IPS-20b (cell line): Measurements from ENCODE around the gene SPPL2B.

Source experiments
- H3K27ac ChIP-seq: one replicate; pipeline ENCODE4 v1.5.1; 2013; ENCODE audit warnings: low read length
- H3K27me3 ChIP-seq: 2 replicates; pipeline ENCODE4 v1.6.1; 2013; ENCODE audit warnings: mild to moderate bottlenecking, low read length, inconsistent platforms; ENCODE audit not compliant: insufficient read depth
- H3K36me3 ChIP-seq: 2 replicates; pipeline ENCODE4 v1.6.1; 2013; ENCODE audit warnings: low read depth, mild to moderate bottlenecking, inconsistent platforms, low read length, moderate library complexity; ENCODE audit not compliant: insufficient read depth
- H3K4me1 ChIP-seq: 2 replicates; pipeline ENCODE4 v1.6.1; 2013; ENCODE audit warnings: mild to moderate bottlenecking, control low read depth, inconsistent platforms, low read length, moderate library complexity; ENCODE audit not compliant: insufficient read depth
- H3K4me3 ChIP-seq: 2 replicates; pipeline ENCODE4 v1.5.1; 2013; ENCODE audit warnings: mild to moderate bottlenecking, low read length, inconsistent platforms
- H3K9ac ChIP-seq: 2 replicates; pipeline ENCODE4 v1.6.1; 2013; ENCODE audit warnings: low read depth, mild to moderate bottlenecking, inconsistent platforms, low read length, moderate library complexity
- H3K9me3 ChIP-seq: 2 replicates; pipeline ENCODE4 v1.6.1; 2013; ENCODE audit warnings: mild to moderate bottlenecking, low read depth, low read length, inconsistent platforms; ENCODE audit not compliant: insufficient read depth

The SPPL2B gene

DNA sequence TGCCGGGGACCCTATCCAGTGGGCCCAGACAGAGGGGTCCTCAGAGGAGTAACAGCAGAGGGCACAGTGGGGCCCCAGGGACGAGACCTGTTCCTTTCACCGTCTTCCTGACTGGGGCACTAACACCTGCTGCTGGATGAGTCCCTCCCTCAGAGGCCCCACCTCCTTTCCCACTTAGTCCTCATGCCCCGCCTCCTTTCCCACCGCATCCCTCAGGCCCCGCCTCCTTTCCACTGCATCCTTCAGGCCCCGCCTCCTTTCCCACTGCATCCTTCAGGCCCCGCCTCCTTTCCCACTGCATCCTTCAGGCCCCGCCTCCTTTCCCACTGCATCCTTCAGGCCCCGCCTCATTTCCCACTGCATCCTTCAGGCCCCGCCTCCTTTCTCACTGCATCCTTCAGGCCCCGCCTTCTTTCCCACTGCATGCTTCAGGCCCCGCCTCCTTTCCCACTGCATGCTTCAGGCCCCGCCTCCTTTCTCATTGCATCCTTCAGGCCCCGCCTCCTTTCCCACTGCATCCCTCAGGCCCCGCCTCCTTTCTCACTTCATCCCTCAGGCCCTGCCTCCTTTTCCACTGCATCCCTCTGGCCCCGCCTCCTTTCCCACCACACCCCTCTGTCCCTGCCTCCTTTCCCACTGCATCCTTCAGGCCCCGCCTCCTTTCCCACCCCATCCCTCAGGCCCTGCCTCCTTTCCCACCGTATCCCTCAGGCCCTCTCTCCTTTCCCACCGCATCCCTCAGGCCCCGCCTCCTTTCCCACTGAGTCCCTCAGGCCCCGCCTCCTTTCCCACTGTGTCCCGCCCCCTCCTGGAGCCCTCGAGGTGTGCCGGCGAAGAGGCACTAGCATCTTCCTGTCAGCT, 6.7 kb downstream of the SPPL2B start:
- Histone ChIP-seq H3K9ac (no peak overlapping the region), H3K9me3 (peaks cover 5% of the 10 kb centered on the region; the same call in 1 of the 2 replicates), H3K36me3 (no peaks in the 10 kb centered on the region), H3K4me1 (peaks cover 13% of the 10 kb centered on the region), H3K27me3 (no peaks in the 10 kb centered on the region), H3K27ac (no peak overlapping the region), H3K4me3 (no peak overlapping the region)

DNA sequence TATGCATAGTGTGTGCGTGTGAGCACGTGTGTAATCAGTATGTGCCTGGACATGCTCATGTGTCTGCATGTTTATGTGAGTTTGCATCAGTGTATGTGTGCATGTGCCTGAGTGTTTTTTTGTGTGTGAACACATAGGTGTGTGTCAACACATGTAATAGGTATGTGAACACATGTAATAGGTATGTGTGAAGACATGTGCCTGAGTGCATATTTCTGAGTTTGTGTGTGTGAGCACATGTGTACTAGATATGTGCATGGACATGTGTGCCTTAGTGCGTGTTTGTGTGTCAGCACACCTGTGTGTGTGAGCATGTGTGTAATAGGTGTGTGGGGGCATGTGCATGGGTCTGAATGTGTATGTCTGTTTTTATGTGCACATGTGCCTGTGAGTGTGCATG, 7.4 kb downstream of the SPPL2B start:
- Histone ChIP-seq H3K9me3 (peaks cover 5% of the 10 kb centered on the region; the same call in 1 of the 2 replicates), H3K4me1 (peaks cover 7% of the 10 kb centered on the region), H3K36me3 (no peaks in the 10 kb centered on the region), H3K4me3 (no peak overlapping the region), H3K27me3 (no peaks in the 10 kb centered on the region), H3K27ac (no peak overlapping the region), H3K9ac (no peak overlapping the region)

DNA sequence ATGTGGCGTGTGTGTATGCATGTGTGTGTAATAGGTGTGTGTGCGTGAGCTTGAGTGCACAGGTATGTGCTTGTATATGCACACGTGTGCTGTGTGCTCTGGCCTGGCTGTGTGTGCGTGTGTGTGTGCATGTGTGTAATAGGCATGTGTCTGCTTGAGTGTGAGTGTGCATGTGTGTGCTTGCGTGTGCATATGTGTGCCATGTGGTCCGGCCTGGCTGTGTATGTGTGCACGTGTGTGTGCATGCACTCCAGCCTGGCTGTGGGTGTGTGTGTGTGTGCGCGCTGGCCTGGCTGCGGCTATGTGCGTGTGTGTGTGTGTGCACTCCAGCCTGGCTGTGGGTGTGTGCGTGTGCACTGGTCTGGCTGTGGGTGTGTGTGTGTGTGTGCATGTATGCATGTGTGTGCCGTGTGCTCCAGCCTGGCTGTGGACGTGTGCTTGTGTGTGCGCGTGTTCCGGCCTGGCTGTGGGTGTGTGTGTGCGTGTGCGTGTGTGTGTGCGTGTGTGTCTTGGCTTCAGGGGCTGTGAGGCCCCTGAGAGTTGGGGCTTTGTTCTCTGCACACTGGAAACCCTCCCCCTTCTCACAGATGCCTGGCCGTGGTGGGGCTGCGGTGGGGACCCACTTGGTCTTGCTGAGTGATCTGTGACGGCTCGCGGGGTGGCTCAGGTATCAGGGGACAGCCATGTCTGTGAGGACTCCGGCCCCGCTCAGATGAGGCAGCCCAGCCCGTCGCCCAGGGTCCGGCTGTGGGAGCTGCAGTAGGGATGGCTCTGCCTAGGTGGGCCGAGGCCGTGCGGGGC, 8.2 kb downstream of the SPPL2B start:
- Histone ChIP-seq H3K27ac (no peak overlapping the region), H3K27me3 (no peaks in the 10 kb centered on the region), H3K36me3 (peaks cover 7% of the 10 kb centered on the region; the same call in 1 of the 2 replicates), H3K9me3 (peaks cover 5% of the 10 kb centered on the region; the same call in 1 of the 2 replicates), H3K4me1 (no peaks in the 10 kb centered on the region), H3K4me3 (no peak overlapping the region), H3K9ac (no peak overlapping the region)

DNA sequence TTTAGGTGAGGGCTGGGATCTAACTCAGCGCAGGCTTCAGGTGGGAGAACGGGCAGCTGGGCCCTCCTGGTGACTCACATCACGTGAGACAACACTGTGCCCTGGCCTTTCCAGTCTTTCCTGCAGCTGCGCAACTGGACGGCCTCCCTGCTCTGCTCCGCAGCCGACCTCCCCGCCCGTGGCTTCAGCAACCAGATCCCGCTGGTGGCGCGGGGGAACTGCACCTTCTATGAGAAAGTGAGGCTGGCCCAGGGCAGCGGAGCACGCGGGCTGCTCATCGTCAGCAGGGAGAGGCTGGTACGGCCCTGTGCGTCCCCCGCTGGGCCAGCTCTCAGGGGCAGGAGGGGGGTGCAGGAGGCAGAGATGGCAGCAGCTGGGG, 8.8 kb downstream of the SPPL2B start:
- H3K36me3 ChIP-seq = peaks cover 8% of the 10 kb centered on the region; the same call in 1 of the 2 replicates
- H3K27ac ChIP-seq = no peak overlapping the region
- H3K4me3 ChIP-seq = no peak overlapping the region
- H3K9me3 ChIP-seq = peaks cover 5% of the 10 kb centered on the region; the same call in 1 of the 2 replicates
- H3K4me1 ChIP-seq = no peaks in the 10 kb centered on the region
- H3K27me3 ChIP-seq = no peaks in the 10 kb centered on the region
- H3K9ac ChIP-seq = no peak overlapping the region

DNA sequence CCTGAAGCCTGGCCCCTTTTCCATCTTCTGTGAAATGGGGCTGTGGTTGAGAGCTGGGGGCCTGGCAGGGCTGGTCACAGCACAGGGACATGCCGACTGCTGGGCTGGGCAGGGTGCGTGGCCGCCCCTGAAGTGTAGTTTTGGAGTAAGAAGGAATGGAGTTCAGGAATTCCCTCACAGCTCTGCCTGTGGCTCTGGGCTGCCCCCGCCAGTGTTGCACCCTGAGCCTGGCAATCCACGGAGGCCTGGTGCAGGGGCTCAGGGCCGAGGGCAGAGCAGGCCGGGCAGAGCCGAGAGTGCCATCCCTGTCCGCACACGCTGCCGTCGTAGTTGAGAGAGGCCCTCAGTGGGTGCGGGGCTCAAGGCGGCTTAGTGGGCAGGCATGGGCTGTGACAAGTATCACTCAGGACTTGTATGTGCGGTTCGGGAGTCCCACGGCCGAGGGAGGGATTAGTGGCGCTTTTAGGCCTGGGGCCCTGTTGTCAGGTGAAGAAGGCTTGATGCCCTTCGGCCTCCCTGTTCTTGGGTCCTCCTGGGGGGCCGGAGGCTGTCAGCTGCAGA, 9.7 kb downstream of the SPPL2B start:
- H3K27ac ChIP-seq = no peak overlapping the region
- no peaks in the 10 kb centered on the region for H3K27me3 ChIP-seq
- no peak overlapping the region for H3K9ac ChIP-seq
- H3K4me1 ChIP-seq = no peaks in the 10 kb centered on the region
- H3K36me3 ChIP-seq = peaks cover 8% of the 10 kb centered on the region; the same call in 1 of the 2 replicates
- H3K9me3 ChIP-seq = peaks cover 5% of the 10 kb centered on the region; the same call in 1 of the 2 replicates
- H3K4me3 ChIP-seq = no peak overlapping the region

DNA sequence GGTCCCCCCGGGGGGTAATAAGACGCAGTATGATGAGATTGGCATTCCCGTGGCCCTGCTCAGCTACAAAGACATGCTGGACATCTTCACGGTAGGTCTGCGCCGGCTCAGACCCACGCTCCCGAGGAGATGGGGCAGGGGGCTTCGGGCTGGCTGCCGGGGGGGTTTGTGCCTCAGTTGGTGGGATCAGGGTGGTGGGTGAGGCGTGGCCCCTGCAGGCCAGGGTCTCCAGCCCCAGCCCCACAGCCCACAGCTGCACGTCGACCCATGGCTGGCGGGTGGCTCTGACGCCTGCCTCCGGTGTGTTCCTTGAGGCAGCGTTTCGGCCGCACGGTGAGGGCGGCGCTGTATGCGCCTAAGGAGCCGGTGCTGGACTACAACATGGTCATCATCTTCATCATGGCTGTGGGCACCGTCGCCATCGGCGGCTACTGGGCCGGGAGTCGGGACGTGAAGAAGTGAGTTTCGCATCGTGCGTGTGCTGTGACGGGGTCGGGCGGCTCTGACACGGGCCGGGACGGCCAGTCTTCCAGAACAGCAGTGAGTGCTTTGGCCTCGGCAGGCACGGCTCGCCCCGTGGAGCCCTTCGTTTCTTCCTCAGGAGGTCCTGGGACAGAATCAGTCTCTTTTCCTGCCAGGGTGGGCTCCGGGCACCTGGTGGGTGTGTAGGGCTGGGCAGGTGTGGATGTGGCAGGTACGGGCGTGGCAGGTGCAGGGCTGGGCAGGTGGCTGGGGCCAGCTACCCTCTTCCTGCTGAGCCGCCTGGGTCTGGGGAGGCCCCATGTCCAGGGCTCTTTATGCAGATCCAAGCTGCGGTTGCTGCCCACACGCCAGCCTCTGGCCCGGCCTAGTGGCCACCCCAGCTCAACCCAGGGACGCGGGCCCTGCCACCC, 10.5 kb downstream of the SPPL2B start:
- Histone ChIP-seq H3K9me3 (peaks cover 5% of the 10 kb centered on the region; the same call in 1 of the 2 replicates), H3K9ac (no peak overlapping the region), H3K27ac (no peak overlapping the region), H3K4me1 (no peaks in the 10 kb centered on the region), H3K4me3 (no peak overlapping the region), H3K36me3 (peaks cover 8% of the 10 kb centered on the region; the same call in 1 of the 2 replicates), H3K27me3 (no peaks in the 10 kb centered on the region)

DNA sequence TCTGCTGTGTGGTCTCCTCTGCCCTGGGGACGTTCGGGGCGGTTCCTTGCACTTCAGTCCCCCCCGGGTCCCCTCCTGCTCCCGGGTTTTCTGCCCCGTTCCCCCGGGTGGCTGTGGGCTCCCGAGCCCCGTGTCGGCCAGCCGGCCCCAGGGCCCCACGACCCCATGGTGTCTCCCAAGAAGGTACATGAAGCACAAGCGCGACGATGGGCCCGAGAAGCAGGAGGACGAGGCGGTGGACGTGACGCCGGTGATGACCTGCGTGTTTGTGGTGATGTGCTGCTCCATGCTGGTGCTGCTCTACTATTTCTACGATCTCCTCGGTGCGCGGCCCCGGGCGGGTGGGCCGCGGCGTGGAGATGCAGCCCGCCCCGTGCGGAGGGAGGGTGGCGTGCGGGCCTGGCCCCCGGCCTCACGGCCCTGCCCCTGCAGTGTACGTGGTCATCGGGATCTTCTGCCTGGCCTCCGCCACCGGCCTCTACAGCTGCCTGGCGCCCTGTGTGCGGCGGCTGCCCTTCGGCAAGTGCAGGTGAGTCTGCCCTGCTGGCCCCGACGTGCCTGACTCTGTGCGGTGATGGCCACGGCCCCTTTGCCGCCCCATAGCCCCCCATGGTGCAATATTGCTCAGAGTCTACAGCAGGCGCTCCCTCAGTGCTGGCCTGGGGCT, 11.3 kb downstream of the SPPL2B start:
- Histone ChIP-seq H3K9ac (no peak overlapping the region), H3K4me3 (no peak overlapping the region), H3K36me3 (peaks cover 8% of the 10 kb centered on the region; the same call in 1 of the 2 replicates), H3K9me3 (peaks cover 5% of the 10 kb centered on the region; the same call in 1 of the 2 replicates), H3K27ac (no peak overlapping the region), H3K4me1 (no peaks in the 10 kb centered on the region), H3K27me3 (no peaks in the 10 kb centered on the region)

DNA sequence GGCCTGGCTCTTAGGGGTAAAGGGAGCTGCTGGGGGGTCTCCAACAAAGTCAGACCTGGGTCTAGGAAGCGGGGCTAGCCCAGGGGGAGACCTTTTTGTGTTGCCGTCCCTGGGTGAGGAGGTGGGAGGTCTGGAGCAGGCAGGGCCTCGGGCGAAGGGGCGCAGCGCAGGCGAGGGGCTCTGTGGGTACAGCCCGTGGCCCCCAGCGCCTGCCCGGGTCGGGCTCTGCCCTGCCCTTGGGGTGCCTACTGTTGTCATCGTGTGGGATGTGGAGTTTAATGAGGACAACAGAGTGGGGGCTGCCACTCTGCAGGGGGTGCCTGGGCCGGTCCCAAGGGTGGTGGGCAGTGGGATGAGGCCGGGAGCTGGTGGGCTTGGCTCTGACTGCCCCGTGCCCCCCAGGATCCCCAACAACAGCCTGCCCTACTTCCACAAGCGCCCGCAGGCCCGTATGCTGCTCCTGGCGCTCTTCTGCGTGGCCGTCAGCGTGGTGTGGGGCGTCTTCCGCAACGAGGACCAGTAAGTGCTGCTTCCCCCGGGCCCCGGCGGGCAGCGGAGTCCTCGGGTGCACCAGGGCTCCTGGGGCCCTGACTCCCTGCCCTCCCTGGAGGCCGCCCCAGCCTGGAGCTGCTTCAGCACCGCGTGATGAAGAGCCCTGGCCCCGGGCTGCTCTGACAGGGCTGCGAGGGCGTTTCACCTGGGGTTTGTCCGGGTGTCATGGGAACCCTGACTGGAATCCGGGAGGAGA, 12.2 kb downstream of the SPPL2B start:
- Histone ChIP-seq H3K9me3 (no peaks in the 10 kb centered on the region), H3K27ac (no peak overlapping the region), H3K4me3 (no peak overlapping the region), H3K36me3 (peaks cover 8% of the 10 kb centered on the region; the same call in 1 of the 2 replicates), H3K27me3 (no peaks in the 10 kb centered on the region), H3K4me1 (no peaks in the 10 kb centered on the region), H3K9ac (no peak overlapping the region)

DNA sequence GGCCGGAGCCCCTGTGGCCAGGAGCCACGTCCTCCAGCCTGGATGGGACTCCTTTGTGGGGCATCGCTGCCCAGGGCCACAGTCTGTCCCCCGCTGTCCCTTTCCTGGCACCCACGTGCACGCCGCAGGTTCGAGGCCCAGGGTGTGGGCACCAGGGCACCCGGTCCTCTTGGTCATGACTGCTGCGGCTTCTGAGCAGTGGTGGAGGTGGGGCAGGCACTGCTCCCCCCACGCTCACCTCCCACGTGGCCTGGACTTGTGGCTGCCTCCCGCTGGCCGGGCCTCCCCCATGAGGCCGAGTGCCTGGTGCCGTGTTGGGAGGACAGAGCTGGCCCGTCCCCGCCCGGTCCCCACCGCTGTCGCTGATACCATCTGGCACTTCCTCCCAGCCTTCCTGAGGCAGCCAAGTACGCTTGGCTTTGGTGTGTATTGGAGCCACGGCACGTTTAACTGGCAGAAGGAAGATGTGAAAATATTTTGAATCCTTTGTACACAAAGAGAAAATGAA, 12.8 kb downstream of the SPPL2B start:
- no peaks in the 10 kb centered on the region for H3K9me3 ChIP-seq
- no peak overlapping the region for H3K27ac ChIP-seq
- peaks cover 8% of the 10 kb centered on the region; the same call in 1 of the 2 replicates for H3K36me3 ChIP-seq
- H3K27me3 ChIP-seq = no peaks in the 10 kb centered on the region
- H3K4me3 ChIP-seq = no peak overlapping the region
- no peaks in the 10 kb centered on the region for H3K4me1 ChIP-seq
- H3K9ac ChIP-seq = no peak overlapping the region

DNA sequence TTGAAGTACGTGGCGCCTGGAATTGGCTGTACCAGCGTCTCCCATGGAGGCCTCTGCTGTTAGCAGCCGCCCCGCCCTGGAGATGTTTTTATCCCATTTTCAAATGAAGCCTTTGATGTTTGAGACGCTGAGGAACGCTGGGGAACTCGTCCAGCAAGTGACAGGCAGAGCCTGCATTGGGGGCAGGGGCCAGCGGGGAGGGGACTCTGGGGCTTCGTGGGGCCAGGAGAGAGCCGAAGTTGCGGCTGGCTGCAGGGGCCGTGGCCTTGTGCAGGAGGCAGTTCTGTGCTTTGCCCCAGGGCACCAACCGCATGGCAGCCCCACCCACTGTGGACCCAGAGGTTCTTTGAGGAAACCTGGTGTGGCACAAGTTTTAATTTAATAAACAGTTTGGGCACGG, 13.5 kb downstream of the SPPL2B start:
- H3K9me3 ChIP-seq = no peaks in the 10 kb centered on the region
- no peaks in the 10 kb centered on the region for H3K27me3 ChIP-seq
- no peaks in the 10 kb centered on the region for H3K4me1 ChIP-seq
- H3K36me3 ChIP-seq = peaks cover 15% of the 10 kb centered on the region; the same call in 1 of the 2 replicates
- no peak overlapping the region for H3K4me3 ChIP-seq
- no peak overlapping the region for H3K27ac ChIP-seq
- no peak overlapping the region for H3K9ac ChIP-seq
